ENCODE results near the gene FBXL16.

FBXL16 gene

GRCh38 chr16:686459-687260 is 18.9 kb downstream of the FBXL16 start:
- Histone ChIP-seq H3K27ac (ENCODE audit: low read length) (no peak overlapping the region), H4K20me1 (ENCODE audit: insufficient read depth, low read length) (no peaks in the 10 kb centered on the region), H3K9me2 (replicated peaks; ENCODE audit: insufficient read depth, low read length) (no peaks in the 10 kb centered on the region), H3F3A (ENCODE audit: insufficient read depth, low read length) (no peaks in the 10 kb centered on the region), H3K9me3 (replicated peaks; ENCODE audit: insufficient read depth, low read length) (no peaks in the 10 kb centered on the region), H3K4me1 (ENCODE audit: low read length) (peaks cover 6% of the 10 kb centered on the region), H3K79me2 (ENCODE audit: low read length) (peaks cover 36% of the 10 kb centered on the region), H3K4me2 (ENCODE audit: low read depth, low read length) (no peak overlapping the region), H2AFZ (ENCODE audit: low read length) (no peak overlapping the region), H3K9ac (ENCODE audit: low read length) (no peak overlapping the region), H3K27me3 (replicated peaks; ENCODE audit: insufficient read depth, low read length) (peaks cover 9% of the 10 kb centered on the region), H3K4me3 (ENCODE audit: low read length) (no peak overlapping the region), H3K36me3 (replicated peaks; ENCODE audit: insufficient read depth, low read length) (no peaks in the 10 kb centered on the region)
- TF ChIP-seq CTCF (IDR thresholded peaks at IDR 0.05; ENCODE audit: low read length) (no peak), EZH2 (optimal IDR thresholded peaks at IDR 0.05; ENCODE audit: low read depth, low read length) (no peak), EZH2phosphoT487 (IDR thresholded peaks at IDR 0.05; ENCODE audit: low read length) (no peak)
- DNase-seq = no peak

- H4K20me1 ChIP-seq (ENCODE audit: insufficient read depth, low read length) = no peaks in the 10 kb centered on the region
- H3K9ac ChIP-seq (ENCODE audit: low read length) = no peak overlapping the region
These were observed 19.6 kb downstream of the FBXL16 start for GRCh38 chr16:685967-686366.

GRCh38 chr16:684961-685696 is 20.5 kb downstream of the FBXL16 start:
- H3K36me3 ChIP-seq (replicated peaks; ENCODE audit: insufficient read depth, low read length) = no peaks in the 10 kb centered on the region
- H3K4me1 ChIP-seq (ENCODE audit: low read length) = peaks cover 14% of the 10 kb centered on the region
- TF ChIP-seq EZH2phosphoT487 (IDR thresholded peaks at IDR 0.05; ENCODE audit: low read length) (no peak), CTCF (IDR thresholded peaks at IDR 0.05; ENCODE audit: low read length) (no peak), EZH2 (optimal IDR thresholded peaks at IDR 0.05; ENCODE audit: low read depth, low read length) (no peak)
- H3K79me2 ChIP-seq (ENCODE audit: low read length) = peaks cover 47% of the 10 kb centered on the region
- no peak overlapping the region for H3K4me3 ChIP-seq (ENCODE audit: low read length)
- H3K9me2 ChIP-seq (replicated peaks; ENCODE audit: insufficient read depth, low read length) = no peaks in the 10 kb centered on the region
- no peak overlapping the region for H2AFZ ChIP-seq (ENCODE audit: low read length)
- H3K4me2 ChIP-seq (ENCODE audit: low read depth, low read length) = no peak overlapping the region
- no peak overlapping the region for H3K9ac ChIP-seq (ENCODE audit: low read length)
- no peaks in the 10 kb centered on the region for H3K9me3 ChIP-seq (replicated peaks; ENCODE audit: insufficient read depth, low read length)
- H3K27me3 ChIP-seq (replicated peaks; ENCODE audit: insufficient read depth, low read length) = no peaks in the 10 kb centered on the region
- H4K20me1 ChIP-seq (ENCODE audit: insufficient read depth, low read length) = no peaks in the 10 kb centered on the region
- H3K27ac ChIP-seq (ENCODE audit: low read length) = no peak overlapping the region
- DNase-seq = no peak
- 0 out of 2 replicates have a peak, but pooled peaks cover 4% of the 10 kb centered on the region for H3F3A ChIP-seq (ENCODE audit: insufficient read depth, low read length)

More at GRCh38 chr16:685967-686366, 19.6 kb downstream of the FBXL16 start:
- Histone ChIP-seq H3K27ac (ENCODE audit: low read length) (no peak overlapping the region), H3K9me3 (replicated peaks; ENCODE audit: insufficient read depth, low read length) (no peaks in the 10 kb centered on the region), H3K4me3 (ENCODE audit: low read length) (no peak overlapping the region), H3K4me2 (ENCODE audit: low read depth, low read length) (no peak overlapping the region), H2AFZ (ENCODE audit: low read length) (no peak overlapping the region), H3F3A (ENCODE audit: insufficient read depth, low read length) (0 out of 2 replicates have a peak, but pooled peaks cover under 1% of the 10 kb centered on the region), H3K9me2 (replicated peaks; ENCODE audit: insufficient read depth, low read length) (no peaks in the 10 kb centered on the region), H3K27me3 (replicated peaks; ENCODE audit: insufficient read depth, low read length) (peaks cover 2% of the 10 kb centered on the region; the same call in 1 of the 2 replicates), H3K36me3 (replicated peaks; ENCODE audit: insufficient read depth, low read length) (no peaks in the 10 kb centered on the region), H3K79me2 (ENCODE audit: low read length) (peaks cover 43% of the 10 kb centered on the region), H3K4me1 (ENCODE audit: low read length) (peaks cover 13% of the 10 kb centered on the region)
- no peak for DNase-seq
- TF ChIP-seq EZH2 (optimal IDR thresholded peaks at IDR 0.05; ENCODE audit: low read depth, low read length) (no peak), CTCF (IDR thresholded peaks at IDR 0.05; ENCODE audit: low read length) (0 out of 2 replicates have a peak, but pooled peaks have one; percentile 13)
